Cortex of kidney (tissue), 1 donor: Measurements from ENCODE around the gene ZBTB16.

Experiments used
- DNase-seq: peaks from one replicate; lab custom pipeline; 2025; lab: John Stamatoyannopoulos, UW

Gene ZBTB16

DNA sequence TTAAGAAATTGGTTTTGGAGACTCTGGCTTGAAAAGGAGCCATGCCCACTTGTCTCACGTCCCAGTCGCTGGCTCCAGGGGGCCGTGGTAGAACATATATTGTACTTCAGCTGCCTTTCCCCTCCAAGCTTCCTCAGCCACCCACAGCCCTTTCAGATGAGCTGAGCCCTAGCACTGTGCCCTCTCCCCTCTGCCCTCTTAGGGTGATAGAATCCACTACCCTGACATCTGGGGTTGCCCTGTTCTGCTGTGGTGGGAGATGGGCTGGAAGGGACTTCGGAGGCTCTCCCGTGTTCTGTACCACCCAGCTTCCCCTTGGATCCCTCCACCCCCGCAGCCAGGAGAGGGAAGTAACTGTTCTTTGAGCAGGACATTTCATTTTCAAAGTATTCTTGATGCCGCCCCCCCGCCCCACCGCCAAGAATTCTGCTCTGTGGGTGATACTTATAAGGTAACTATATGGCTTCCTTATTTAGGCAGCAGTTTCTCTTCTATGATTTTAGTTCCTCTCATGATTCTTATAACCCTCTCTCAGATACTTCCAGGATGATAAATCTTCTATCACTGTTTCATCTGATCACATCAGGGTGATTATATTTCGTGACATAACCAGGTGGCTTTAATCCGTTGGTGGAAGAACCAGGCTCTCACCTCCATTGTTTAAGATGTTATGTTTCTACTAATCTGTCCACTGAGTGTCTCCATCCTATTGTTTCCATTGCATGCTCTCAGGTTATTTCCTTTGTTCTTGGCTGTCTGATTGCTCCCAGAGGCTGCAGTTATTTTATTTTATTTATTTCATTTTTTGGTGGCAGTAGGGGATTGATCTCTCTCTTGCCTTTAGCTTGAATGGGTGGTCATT lies 24.1 kb downstream of the ZBTB16 start:
- no peak for DNase-seq

DNA sequence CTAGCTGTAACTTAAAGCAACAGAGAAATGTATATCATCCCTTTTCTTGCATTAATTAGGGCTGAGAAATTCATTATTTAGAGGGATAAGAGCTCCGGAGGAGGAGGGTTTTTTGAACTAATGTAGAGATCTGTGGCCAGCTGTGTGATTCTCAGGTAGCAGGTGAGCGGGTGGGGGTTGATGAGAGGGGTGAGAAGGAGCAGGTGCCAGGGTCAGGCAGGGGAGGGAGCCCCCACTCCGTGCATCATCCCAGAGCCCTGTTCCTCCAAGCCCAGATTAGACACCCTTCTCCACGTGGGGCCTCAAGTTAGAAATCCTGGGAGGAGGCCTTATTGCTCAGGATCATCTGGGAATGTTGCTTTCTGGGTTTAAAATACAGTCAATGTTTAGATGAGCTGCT lies 24.9 kb downstream of the ZBTB16 start:
- no peak for DNase-seq

DNA sequence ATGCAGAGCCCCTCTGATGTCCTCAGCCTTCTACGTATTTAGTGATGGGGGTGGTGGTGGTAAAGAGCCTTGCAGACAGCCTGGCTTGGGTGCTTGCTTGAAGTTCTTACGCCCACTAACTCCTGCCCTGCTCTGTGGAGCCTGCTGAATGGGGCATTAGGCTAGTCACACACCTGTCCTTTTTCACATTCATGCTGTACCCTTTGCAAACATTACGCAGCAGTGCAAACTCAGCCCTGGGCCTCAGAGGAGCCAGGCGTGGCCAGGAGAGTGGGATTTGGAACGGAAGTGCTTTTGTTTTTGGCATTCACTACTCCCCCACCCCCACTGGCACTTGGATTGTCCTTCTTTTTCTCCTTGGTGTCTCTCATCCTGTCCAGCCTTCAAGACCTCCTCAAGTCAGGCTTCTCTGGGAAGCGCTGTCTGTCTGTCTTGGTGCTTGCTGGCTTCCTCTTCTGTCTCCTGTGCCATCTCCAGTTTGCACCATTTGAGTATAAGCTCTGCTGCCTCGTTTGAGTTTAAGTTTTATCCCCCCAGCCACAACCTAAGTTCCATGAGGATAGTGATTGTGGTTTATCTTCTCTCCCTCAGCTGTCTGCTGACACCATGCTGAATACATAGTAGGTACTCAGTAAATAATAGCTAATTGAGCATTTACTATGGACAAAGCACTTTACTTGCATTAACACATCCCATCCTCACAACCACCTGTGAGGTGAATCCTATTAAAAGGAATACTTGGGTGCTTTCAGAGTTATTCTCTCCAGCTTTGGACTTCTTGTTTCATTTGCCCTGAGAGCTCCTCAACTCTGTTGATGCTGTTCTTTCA lies 26.7 kb downstream of the ZBTB16 start:
- DNase-seq: no peak

DNA sequence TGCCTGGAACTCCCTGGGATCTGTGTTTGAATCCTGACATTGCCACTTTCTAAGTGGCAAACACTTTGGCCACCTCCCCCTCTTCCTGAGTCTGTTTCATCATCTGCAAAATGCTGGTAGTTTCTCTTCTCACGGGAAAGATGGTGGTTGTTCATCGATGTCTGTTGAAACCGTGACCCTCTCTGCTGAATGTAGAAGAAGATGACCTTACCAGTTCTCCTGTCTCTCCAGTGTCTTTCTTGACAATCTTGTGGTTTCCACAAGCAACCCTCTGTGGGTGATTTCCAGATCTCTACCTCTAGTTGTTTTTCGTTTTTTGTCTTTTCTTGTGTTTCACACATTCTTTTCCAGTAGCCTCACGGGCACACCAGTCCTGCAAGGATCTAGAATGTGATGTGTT lies 27.5 kb downstream of the ZBTB16 start:
- no peak for DNase-seq

- DNase-seq: no peak
These were observed 28.7 kb downstream of the ZBTB16 start for GRCh38 chr11:114088216-114088615.

GRCh38 chr11:114088836-114089235 lies 29.3 kb downstream of the ZBTB16 start:
- DNase-seq: no peak

DNA sequence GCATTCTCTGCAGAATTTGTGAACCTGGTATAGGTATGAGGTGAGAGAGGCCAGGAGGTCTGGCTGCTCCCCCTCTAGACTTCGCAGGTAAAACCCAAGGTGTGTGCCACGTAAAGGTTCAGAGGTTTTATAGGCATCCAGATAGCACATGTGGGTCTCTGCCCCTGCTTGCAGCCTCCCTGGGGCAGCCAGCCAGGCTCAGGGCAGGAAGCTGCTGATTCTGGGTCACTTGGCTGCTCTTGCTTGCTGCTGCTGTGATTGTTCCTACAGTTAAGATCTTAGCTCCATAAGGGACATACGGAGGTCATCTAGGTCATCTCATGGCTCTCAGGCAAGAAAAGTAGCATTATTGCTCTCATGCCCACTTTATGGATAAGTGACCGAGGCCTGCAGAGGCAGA lies 30.2 kb downstream of the ZBTB16 start:
- DNase-seq: no peak

GRCh38 chr11:114090225-114090910 lies 30.9 kb downstream of the ZBTB16 start:
- DNase-seq: no peak

GRCh38 chr11:114090976-114091375 lies 31.5 kb downstream of the ZBTB16 start:
- DNase-seq: no peak

GRCh38 chr11:114091516-114092397 lies 32.2 kb downstream of the ZBTB16 start:
- no peak for DNase-seq

GRCh38 chr11:114092478-114092877 lies 33.0 kb downstream of the ZBTB16 start:
- DNase-seq: no peak

DNA sequence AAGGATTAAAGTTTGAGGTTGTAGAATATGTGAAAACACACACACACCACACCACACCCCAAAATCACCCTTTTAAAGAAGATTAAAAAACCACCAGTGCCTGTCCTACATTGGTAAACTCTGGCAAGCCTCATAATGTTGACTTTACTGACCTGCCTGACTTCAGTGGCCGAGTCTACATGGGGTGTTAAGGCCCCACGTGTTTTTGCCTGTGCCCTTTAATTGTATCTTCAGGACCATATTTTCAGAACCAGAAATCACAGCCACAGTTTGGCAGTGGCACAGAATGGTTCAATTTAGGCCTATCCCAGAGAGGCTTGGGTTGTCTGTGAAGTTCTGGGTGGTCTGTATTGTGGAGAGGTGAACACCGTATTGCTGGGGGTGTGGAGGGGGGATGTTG lies 33.4 kb downstream of the ZBTB16 start:
- DNase-seq: no peak

- no peak for DNase-seq
These were observed 35.0 kb downstream of the ZBTB16 start for GRCh38 chr11:114094516-114094915.

DNA sequence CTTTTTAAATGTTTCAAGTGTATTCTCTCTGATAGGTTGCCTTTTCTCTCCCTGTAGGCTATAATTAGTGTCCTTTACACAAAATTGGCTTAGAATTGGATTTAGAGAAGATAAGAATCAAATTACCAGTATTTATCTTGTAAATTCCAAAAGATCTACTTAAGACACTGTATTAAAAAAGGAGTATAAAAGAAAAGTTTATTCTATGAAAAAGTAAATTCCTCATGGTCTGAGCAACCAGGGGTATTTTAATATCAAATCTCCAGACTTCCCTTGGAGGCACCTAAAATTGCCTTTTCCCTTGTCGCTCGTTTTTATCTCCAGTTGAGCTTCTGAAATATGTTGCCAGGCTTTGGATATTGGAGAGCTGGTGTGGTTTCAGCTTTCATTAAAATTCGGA lies 36.4 kb downstream of the ZBTB16 start:
- DNase-seq: no peak

GRCh38 chr11:114097832-114098231 lies 38.3 kb downstream of the ZBTB16 start:
- DNase-seq: no peak

GRCh38 chr11:114098927-114099326 lies 39.4 kb downstream of the ZBTB16 start:
- DNase-seq: no peak

DNA sequence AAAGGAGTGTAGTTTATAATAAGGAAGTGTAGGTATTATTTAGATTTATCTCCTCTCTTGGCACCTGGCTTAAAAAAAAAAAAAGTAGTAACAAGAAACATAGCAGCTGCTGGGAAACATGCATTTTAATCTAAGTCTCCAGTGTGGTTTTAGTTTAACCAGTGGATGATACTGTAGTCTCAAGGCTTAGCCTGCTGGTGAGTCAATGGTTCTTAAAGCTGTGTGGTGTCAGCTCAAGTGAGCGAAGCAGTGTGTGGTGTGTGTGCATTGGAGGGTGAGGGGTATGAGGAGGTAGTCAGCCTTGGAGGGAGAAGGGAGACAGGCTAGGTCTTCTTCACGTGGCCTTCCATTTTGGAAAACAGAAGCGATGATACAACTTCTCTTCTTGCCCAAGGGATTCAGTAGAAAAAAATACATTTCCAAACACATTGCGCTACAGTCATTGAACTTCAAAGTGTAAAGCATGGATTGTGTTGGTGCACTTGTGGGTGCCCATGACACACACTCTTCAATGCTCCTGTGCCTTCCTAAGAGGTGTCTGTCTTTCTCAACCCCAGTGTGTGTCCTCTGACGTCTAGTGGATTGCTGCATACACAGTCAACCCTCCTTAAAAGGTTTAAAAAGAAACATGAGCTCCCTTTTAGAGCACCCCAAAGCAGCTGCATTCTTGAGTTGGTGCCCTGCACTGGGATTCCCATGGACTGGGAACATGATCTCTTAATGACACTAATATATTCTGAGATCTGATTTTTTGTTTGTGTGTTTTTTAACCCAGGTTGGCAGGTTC lies 40.1 kb downstream of the ZBTB16 start:
- DNase-seq: no peak

DNA sequence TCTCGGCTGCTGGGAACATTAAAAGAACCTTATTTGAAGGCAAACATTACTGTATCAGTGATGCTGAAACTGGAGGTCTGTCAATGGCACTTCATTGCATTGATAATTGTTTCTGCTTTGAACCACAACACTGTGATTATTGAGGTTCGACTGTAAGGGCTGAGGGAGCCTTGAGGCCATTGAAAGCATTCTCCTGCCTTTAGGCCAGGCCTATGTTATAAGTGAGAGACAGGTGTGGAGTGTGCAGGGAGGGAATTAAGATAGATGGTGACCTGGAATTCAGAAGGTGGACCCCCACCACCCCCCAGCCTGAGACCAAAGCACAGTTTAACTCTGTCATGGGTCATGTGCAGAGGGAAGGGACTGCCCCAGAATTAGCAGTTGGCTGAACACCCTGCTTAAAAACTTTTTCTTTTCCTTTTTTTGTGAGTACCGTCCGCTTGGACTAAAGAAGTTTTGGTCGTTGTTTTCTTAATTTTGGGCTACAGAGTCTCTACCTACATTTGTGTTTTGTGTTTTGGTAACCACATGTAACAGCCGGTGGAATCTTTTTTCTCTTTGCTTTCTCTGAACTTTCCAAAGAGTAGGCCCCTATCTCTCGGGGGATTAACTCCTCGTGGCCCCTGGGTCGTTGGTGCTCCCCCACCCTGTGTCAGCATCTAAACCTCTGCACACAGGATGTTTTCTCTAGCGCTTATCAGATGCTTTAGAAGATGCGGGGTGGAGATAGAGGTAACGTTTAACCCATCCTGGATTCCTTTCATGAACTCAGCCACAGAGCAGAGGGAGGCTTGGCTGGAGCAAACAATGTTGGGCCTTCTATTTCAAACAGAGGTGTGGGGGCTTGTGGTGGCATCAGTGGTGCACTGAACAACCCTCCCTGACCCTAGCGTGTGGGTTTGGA lies 43.7 kb downstream of the ZBTB16 start:
- DNase-seq: no peak

DNA sequence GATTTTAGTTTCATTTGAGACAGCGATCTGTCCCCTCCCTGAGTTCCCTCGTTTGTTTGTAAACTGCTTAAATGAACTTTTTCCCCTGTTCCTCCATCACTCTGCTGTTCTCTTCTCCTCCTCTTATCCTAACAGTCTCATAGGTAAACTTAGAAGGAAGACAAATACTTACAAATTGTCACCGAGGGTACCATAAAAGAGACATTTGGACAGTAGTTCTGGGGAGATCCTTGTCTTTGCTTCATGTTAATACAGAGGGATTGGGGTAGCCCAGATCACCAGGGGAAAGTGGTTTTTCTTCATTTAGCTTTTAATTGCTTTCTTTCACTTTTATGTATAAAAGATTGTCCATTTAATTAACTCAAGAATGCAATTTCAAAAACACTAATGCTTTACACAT lies 46.1 kb downstream of the ZBTB16 start:
- no peak for DNase-seq

- no peak for DNase-seq
These were observed 46.5 kb downstream of the ZBTB16 start for GRCh38 chr11:114106047-114106446.
